HEK293T (cell line): Measurements from ENCODE around the gene NOL6.

Source experiments
- ARNT ChIP-seq: fragments of 450-650 bp; IDR thresholded peaks from 2 replicates; pipeline ENCODE4 v1.6.1; 2017; ENCODE audit warnings: mild to moderate bottlenecking
- CTBP1 ChIP-seq: fragments of 450-650 bp; IDR thresholded peaks from 2 replicates; pipeline ENCODE4 v1.6.1; 2016; ENCODE audit warnings: borderline replicate concordance
- ELF4 ChIP-seq: fragments of 450-650 bp; IDR thresholded peaks from 2 replicates; pipeline ENCODE4 v1.6.1; 2017; ENCODE audit warnings: antibody characterized with exemption

DNA sequence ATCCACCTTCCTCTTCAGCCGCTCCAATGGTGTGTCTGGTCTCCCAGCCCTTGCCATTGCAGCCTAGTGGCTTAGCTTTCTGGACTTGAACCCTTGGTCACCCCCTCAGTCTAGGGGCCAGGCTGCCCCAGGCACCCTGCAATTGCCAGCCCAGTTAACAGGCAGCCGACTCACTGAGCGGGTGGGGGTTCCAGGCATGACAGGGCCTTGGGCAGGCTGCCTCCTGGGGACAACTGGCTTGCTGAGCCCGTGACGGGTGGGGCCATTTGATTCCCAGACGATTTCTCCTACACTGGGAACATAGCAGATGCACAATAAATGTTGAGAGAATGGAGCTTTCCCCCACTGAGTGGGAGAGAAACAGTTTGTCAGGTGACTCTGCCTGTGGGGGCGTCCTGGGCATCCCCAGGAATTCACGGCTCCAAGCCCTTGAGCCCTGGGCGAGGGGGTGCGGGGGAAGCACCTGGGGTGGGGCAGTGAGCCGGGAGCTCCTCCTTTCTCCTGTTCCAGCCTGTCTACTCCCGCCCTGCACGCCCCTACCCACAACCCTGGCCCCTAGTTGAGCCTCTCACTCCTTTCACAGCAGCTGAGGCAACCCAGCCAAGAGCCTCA lies 58.7 kb downstream of the NOL6 start:
- no peak for TF ChIP-seq CTBP1
- no peak for TF ChIP-seq ELF4
- TF ChIP-seq ARNT = no peak
